Prostate gland (tissue), 2 donors: ENCODE measurements around the gene PTEN.

Experiments used
- CTCF ChIP-seq, 4 experiments: fragments of 200-600 bp in 2 of 4; fragments of 450-650 bp in 2 of 4; sonication (generic) in 2 of 4; IDR thresholded peaks; 1 replicate in 3 of 4; 2 replicates in 1 of 4; pipeline ENCODE4 v1.5.1; 2016 to 2019; ENCODE audit warnings: antibody characterized with exemption in 4 of 4, mild to moderate bottlenecking in 2 of 4, moderate library complexity in 2 of 4
- POLR2AphosphoS5 ChIP-seq: sonication (generic); formaldehyde crosslinking; IDR thresholded peaks from one replicate; pipeline ENCODE4 v1.6.1; 2017; ENCODE audit warnings: antibody characterized with exemption

- TF ChIP-seq CTCF (IDR thresholded peaks at IDR 0.05) (no peak), POLR2AphosphoS5 (no peak)
These were observed 22.2 kb upstream of the PTEN start for GRCh38 chr10:87841186-87841585.
